Mucosa of descending colon (tissue), 3 donors: Measurements from ENCODE around the gene HMCN2. TPM values are rescaled to one million over a fixed set of nuclear protein-coding genes. Genes with fewer than 3 reads are reported as not detected.

Source experiments
- ATAC-seq: fragments of 200-7000 bp; cut with Tn5 transposase; one replicate; pipeline ENCODE4 v1.9.1; 2020; ENCODE audit warnings: mild to moderate bottlenecking, moderate library complexity
- DNase-seq, 3 donors: peaks; one replicate each; pipeline ENCODE4 v3.0.0-alpha.2; 2020
- H3K36me3 ChIP-seq: fragments of 200-600 bp; one replicate; pipeline ENCODE4 v1.8.0; 2021; ENCODE audit warnings: low read depth, mild to moderate bottlenecking
- H3K4me1 ChIP-seq: fragments of 200-600 bp; one replicate; pipeline ENCODE4 v1.8.0; 2021; ENCODE audit warnings: low read depth, mild to moderate bottlenecking
- H3K4me3 ChIP-seq: fragments of 200-600 bp; one replicate; pipeline ENCODE4 v1.8.0; 2021; ENCODE audit warnings: mild to moderate bottlenecking
- H3K9me3 ChIP-seq: fragments of 200-600 bp; one replicate; pipeline ENCODE4 v1.8.0; 2021; ENCODE audit warnings: mild to moderate bottlenecking
- CTCF ChIP-seq: fragments of 200-600 bp; IDR thresholded peaks from one replicate; pipeline ENCODE4 v1.8.0; 2022; ENCODE audit warnings: antibody characterized with exemption, mild to moderate bottlenecking
- intact Hi-C, 2 donors: fragments of 100-400 bp; cut with DNase I in 1 of 2; cut with micrococcal nuclease in 1 of 2; formaldehyde crosslinking; loops; one replicate each; pipeline versions ENCODE4 v1.11.0 to v1.11.1; 2022; cut with DNase I, micrococcal nuclease
- total RNA-seq, 3 donors: library from RNA; stranded (reverse); fragmentation: NEBNext Ultra II Directional in 2 of 3; extraction: Animal tissue kit (Norgen Biotek cat#: 25700) in 2 of 3; gene quantifications; one replicate each; pipeline versions ENCODE4 v1.2.1 to v1.2.4, GENCODE V29; 2021 to 2023
- donor health status: DM: no; HTN: no; CAD: no; lungs with moderate emphysema.
- donor health status: DM: no; HTN: no; CAD: no.
- donor health status: DM: no; HTN: yes; CAD: no.

Gene HMCN2
- total RNA-seq, 3 donors from 2014 or later: 28.1 to 40.5 (median 33.2) TPM

DNA sequence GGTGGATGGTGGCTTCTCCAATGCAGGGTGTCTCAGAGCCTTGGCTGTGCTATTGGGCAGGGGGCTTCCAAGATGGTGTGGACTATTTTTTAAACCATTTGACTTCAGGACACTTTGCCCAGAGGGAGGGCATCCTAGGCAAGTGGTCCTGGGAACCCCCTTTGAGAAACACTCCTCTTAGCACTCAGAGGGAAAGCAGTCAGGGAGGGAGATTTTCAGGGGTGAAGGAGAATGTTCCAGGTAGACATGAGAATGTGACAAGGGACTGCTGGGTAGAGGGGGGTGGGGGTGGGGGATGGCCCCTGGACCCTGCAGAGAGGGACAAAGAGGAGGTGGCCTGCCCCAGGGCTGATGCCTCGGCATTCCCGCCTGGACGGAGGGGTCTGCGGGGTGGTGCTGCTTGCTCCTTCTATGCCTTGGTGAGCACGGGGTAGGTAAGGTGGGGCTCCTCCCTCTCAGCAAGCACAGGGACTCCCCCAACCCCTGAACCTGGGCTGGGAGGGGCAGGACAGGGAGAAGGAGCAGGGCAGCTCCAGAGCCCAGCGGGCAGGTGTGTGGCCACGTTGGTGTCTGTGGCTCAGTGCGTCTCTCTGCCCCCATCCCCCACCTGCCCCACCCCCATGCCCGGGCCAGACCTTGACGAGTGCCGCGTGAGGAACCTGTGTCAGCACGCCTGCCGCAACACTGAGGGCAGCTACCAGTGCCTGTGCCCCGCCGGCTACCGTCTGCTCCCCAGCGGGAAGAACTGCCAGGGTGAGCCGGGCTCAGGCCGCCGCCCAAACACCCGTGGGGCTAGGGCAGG is 165.4 kb downstream of the HMCN2 start:
- no peak for ATAC-seq
- intact Hi-C loops: no loop called here

GRCh38 chr9:130431536-130432303 is 166.2 kb downstream of the HMCN2 start:
- no peak overlapping the region for H3K4me3 ChIP-seq
- DNase-seq (peak in 2 of 3 donors; percentile 17 to 31), ATAC-seq (no peak)
- H3K9me3 ChIP-seq: peaks cover 7% of the 10 kb centered on the region
- H3K36me3 ChIP-seq: no peaks in the 10 kb centered on the region
- intact Hi-C loops: no loop called here
- TF ChIP-seq CTCF: no peak
- H3K4me1 ChIP-seq: peaks cover 19% of the 10 kb centered on the region

More for the DNA sequence above, 165.4 kb downstream of the HMCN2 start:
- no peaks in the 10 kb centered on the region for H3K36me3 ChIP-seq
- peak in 1 of 3 donors; percentile 19 for DNase-seq
- H3K4me1 ChIP-seq: peaks cover 25% of the 10 kb centered on the region
- no peak overlapping the region for H3K4me3 ChIP-seq
- TF ChIP-seq CTCF: no peak
- peaks cover 7% of the 10 kb centered on the region for H3K9me3 ChIP-seq

GRCh38 chr9:130432362-130432761 is 166.8 kb downstream of the HMCN2 start:
- peaks cover 12% of the 10 kb centered on the region for H3K4me1 ChIP-seq
- TF ChIP-seq CTCF: no peak
- intact Hi-C loops: no loop called here
- ATAC-seq: peak; percentile 62
- no peak overlapping the region for H3K4me3 ChIP-seq
- H3K36me3 ChIP-seq: no peaks in the 10 kb centered on the region
- peaks cover 7% of the 10 kb centered on the region for H3K9me3 ChIP-seq
- peak in 1 of 3 donors; percentile 52 for DNase-seq

GRCh38 chr9:130432796-130433167 is 167.2 kb downstream of the HMCN2 start:
- intact Hi-C loops: no loop called here
- H3K4me1 ChIP-seq: peaks cover 11% of the 10 kb centered on the region
- peak in 1 of 3 donors; percentile 45 for DNase-seq
- no peak overlapping the region for H3K4me3 ChIP-seq
- no peaks in the 10 kb centered on the region for H3K36me3 ChIP-seq
- TF ChIP-seq CTCF: no peak
- ATAC-seq: peak; percentile 55
- peaks cover 7% of the 10 kb centered on the region for H3K9me3 ChIP-seq

DNA sequence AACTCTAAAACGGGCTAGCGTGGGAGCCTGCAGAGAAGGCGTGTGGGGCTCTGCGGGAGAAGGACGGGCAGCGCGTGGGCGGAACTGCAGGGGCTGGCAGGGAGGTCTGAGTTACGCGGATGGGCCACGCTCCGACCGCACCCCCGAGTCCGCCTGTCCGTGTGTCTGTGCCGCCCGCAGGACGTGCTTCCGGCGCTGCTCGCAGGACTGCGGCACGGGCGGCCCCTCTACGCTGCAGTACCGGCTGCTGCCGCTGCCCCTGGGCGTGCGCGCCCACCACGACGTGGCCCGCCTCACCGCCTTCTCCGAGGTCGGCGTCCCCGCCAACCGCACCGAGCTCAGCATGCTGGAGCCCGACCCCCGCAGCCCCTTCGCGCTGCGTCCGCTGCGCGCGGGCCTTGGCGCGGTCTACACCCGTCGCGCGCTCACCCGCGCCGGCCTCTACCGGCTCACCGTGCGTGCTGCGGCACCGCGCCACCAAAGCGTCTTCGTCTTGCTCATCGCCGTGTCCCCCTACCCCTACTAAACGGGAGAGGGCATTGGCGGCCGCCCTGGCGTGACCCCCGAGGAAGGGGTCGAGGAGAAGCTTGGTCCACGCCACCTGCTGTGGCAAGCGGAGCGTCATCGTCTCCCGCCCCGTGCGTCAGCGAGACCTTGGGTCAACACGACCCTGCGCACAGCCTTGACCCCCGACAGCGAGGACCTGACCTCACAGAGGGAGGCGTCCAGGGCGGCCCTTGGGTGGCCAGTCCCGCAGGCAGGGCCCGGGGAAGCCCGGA is 167.8 kb downstream of the HMCN2 start:
- intact Hi-C loops: no loop called here
- ATAC-seq: peak; percentile 87

More for the DNA sequence above, 167.8 kb downstream of the HMCN2 start:
- Histone ChIP-seq H3K4me3 (no peak overlapping the region), H3K9me3 (peaks cover 7% of the 10 kb centered on the region), H3K4me1 (peaks cover 11% of the 10 kb centered on the region), H3K36me3 (no peaks in the 10 kb centered on the region)
- DNase-seq: peak in 2 of 3 donors; percentile 58 to 64
- peak; percentile 53 for TF ChIP-seq CTCF
